Suppressor macrophage treated with lipopolysaccharide for 1 hour (primary cell): ENCODE results near the gene AQP12A.
A peak's percentile ranks its signal among the peaks of the same experiment; 100 is the strongest.
"Not testable (repeated sequence)": the region's sequence is repeated elsewhere in the genome, so short reads cannot be mapped to it uniquely, and the experiment has no call there.

Experiments used
- DNase-seq, 3 donors: peaks; one replicate each; pipeline ENCODE4 v3.0.0-alpha.2; 2020 to 2022

The AQP12A gene, protein sequence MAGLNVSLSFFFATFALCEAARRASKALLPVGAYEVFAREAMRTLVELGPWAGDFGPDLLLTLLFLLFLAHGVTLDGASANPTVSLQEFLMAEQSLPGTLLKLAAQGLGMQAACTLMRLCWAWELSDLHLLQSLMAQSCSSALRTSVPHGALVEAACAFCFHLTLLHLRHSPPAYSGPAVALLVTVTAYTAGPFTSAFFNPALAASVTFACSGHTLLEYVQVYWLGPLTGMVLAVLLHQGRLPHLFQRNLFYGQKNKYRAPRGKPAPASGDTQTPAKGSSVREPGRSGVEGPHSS

DNA sequence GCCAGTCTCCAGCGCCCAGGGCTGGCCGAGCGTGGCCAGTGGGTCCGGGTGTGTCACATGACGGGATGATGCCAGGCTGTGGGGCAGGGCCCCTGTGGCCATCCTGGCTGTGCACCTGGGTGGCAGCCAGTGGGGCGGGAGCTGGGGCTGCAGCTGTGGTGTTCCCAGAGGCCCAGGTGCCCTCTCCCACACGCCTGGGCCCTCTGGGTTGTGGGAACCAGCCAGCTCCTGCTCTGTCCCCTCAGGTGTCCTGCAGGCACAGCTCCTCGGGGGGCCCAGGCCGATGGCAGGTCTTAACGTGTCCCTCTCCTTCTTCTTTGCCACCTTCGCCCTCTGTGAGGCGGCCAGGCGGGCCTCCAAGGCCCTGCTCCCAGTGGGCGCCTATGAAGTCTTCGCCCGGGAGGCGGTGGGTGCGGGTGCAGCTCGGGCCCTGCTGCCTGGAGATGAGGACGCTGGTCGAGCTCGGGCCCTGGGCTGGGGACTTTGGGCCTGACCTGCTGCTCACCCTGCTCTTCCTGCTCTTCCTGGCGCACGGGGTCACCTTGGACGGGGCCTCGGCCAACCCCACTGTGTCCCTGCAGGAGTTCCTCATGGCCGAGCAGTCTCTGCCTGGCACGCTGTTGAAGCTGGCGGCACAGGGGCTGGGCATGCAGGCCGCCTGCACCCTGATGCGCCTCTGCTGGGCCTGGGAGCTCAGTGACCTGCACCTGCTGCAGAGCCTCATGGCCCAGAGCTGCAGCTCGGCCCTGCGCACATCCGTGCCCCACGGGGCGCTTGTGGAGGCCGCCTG lies at the start of gene AQP12A:
Gene AQP12A (plus strand): TSS at position 236 of the 790 bp plus-strand sequence. CDS start 48 bp downstream, at position 284.
- DNase-seq = not testable (repeated sequence)

DNA sequence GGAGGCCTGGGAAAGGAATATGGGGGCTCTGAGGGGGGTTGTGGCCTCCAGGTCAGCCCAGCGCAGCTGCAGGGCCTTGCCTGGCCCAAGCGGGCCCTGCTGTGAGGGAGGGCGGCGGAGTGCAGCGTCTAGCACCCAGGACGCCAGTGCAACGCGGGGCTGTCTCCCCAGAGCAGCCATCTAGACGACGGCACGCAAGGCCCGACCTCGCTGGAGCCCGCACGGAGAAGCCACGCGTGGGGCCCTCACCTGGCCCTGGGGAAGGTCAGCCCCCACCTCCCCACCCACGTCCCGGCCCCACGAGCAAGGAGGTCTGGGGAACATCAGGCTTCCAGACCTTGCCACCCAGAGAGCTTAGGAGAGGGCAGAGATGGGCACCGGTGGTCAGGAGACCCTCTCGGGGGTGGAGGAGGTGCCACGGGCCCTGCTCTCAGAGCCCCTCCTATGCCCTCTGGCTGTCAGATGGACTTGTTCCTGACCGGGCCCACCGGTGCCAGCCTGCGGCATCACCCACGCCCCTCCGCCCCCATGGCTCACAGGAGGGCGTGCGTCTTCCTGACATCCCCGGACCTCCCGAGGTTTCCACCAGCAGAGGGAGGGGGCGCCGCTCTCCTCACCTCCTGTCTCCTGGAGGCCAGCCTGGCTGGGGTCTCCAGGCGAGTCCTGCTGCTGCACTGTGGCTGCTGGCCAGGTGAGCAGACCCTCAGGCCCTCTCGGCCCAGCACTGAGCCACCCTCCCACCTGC lies 49.4 kb upstream of the AQP12A start:
- DNase-seq = no peak

DNA sequence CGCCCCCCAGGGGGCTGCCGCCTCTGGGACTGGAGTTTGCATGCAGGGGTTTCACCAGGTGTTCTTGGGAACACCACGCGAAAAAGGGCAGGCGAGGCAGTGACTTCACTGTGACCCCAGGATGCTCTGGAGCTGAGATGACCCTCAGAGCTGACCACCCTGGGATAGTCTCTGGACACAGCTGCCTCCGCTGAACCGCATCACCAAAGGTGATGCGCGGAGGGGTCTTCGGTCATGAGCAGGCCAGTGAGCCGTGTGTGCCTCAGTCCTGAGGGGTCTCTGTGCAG lies 48.9 kb upstream of the AQP12A start:
- no peak for DNase-seq

DNA sequence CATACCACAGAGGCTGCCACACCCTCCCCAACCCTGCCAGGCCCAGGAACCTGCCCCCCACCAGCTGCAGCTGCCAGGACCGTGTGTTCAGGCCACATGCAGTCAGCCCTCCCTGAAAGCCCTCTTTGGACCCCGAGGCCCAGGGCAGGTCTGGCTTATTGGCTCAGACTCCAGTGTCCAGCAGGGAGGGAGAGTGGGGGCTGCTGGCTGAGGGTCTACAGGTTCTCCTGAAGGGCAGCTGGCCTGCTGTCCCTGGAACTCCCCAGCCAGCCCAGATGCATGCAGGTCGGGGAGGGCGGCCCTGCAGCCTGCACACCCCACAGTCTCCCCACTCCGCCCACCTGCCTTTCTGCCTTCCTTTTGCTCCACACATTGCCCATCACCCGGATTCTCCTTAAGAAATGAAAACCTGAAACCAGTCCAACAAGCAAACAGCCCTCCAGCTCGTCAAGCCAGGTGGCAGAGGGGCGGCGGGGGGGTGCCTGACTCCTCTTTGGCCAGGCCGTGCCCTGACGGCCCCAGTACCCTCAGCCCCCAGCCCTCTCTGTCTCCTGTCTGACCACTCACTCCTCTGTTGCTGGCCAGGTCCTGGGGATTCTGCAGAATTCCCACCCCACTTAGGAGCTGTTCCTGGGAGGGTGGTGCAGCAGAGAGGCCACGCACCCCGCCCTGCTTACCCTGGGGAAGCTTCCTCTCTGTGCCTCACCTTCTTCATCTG lies 48.4 kb upstream of the AQP12A start:
- DNase-seq = no peak

DNA sequence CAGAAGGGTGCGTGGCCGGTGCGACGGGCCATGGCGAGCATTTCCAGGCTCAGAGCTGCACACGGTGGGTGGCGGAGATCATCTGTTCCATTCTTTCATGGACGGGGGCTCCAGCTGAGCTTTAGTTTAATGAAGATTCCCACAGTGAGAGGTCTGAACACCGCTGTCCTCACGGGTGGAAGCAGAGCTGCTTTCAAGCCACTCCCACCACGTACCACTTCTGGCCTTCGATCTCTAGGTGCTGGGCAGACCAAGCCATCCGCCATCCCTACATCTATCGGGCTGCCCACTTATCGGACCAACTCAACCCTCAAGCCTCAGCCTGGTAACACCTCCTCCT lies 47.9 kb upstream of the AQP12A start:
- no peak for DNase-seq

DNA sequence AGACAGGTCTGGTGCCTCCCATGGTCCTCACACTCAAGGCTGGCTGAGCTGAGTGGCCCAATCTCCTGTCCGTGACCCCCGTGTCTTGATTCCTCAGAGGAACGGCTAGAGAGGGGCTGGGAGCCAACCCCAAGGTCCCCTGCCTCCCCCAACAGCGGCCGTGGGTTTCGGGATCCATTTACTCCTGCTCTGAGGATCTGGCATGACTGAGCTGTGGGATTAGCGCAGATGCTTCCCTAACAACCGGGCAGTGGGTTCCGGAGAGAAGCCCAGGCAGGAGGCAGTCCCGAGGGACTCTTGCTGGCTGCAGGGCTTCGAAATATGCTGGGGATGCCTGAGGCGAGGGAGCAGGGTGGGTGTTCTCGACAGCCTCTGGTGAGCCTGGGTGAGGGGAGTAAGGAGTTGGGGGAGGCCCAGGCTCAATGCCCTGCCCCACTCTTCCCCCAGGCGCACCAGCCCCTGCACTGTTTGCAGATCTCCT lies 47.5 kb upstream of the AQP12A start:
- no peak for DNase-seq

DNA sequence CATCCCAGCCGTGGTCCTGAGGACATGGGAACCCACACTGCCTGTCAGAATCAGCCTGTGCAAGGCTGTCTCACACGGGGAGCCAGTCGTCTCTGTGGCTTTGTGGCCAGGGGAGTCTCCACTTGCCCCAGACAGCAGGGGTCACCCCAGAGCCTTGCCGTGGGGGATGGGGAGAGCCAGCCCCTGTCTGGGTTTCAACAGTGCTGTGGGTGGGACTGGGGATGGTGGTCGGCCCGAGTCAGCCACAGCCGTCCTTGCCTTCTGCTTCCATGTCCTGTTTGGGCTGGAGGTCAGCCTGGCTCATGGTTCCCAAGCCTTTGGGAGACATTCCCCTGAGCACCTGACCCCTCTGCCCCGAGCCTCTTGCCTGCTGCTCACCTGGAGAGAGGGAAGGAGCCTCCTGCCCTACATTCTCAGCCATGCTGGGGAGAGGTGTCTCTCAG lies 46.8 kb upstream of the AQP12A start:
- no peak for DNase-seq

DNA sequence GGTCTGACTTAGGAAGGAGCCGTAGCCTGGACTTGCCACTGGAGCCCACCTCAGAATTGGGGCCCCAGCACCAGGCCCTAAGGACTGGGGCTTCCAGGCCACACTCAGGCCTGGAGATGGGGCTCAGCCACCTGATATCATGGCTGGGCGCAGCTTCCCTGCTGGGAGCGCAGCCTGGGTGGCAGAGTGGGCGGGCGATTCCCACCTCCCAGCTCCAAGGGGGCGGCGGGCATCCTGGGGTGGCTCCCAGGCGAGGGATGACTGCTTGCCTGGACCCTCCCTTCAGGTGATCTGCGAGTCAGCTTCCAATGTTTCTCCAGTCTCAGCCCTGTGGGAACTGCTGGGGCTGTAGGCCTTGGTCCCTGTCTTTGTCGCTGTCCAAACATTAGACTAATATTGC lies 46.3 kb upstream of the AQP12A start:
- DNase-seq = no peak

DNA sequence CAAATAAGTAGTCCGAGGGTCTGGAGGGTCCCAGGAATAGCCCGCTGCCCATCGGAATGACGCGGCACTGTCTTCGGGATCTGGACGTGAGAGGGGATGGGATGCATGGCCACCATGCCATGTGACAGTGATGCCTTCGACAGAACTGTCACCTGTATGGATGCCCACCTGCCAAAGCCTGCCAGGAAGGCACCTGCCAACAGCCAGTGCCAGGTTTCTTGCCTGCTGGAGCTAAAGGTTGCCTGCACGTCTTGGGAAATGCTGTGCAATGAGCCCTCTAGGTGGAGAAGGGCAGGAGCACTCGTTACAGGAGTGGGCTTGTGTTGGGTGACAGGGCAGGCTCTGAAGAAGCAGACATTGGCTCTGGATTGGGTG lies 45.9 kb upstream of the AQP12A start:
- no peak for DNase-seq

DNA sequence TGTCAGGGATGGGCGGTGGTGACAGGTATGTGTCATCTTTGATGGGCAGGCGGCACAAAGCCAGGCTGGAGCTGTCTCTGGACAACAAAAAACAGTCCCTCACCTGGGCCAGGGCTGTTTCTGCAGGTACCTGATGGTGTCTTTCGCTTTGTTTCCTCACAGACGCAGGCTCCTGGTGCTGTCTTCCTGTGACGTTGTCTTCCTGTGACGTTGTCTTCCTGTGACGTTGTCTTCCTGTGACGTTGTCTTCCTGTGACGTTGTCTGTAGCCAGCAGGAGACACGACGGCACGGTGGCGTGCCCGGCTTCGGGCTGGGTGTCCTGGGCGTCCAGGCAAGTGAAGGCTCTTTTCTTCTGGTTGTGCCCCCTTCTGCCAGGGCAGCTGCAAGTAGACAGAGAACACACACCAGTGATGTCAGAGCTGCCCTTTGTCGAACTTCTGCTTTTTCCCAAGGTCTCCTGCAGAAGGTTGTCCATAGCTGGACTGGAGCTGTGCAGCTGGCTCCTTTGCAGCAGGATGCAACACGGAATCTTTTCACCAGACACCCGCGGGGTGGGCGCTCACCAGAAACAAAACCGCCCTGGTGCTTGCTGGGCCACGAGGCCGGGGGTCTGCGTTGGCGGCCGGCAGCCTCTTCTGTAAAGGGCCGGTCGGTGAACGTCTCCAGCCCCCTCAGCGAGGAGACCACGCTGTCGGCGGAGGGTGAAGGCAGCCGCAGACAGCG lies 45.3 kb upstream of the AQP12A start:
- DNase-seq = peak; percentile 54 to 66 (median 57)

DNA sequence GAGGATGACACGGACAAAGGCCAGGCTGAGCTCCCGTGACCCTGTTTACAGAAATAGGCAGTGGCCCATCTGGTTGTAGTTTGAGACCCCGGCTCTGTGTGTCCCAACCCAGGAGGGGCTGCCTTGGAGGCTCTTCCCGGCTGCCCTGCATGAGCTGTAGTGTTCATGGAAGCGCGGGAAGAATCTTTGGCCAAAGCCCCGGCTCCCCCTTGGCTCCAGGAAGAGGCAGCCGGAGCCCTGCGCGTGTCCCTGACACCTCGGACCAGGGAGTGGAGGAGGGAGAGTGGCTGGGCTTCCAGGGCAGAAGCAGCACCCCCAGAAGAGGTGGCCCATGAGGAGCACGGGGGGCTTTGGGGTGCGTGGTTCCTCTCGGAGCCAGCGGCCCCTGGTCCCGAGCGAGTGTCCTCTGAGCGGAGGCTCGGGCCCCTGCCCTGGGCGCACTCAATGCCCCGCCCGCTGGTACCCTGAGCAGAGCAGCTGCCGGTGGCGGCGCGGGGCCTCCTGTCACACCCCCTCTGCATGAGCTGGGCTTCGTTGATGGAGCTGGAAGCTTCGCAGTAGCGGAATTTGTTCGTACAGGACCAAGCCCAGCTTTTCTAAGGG lies 44.7 kb upstream of the AQP12A start:
- no peak for DNase-seq

DNA sequence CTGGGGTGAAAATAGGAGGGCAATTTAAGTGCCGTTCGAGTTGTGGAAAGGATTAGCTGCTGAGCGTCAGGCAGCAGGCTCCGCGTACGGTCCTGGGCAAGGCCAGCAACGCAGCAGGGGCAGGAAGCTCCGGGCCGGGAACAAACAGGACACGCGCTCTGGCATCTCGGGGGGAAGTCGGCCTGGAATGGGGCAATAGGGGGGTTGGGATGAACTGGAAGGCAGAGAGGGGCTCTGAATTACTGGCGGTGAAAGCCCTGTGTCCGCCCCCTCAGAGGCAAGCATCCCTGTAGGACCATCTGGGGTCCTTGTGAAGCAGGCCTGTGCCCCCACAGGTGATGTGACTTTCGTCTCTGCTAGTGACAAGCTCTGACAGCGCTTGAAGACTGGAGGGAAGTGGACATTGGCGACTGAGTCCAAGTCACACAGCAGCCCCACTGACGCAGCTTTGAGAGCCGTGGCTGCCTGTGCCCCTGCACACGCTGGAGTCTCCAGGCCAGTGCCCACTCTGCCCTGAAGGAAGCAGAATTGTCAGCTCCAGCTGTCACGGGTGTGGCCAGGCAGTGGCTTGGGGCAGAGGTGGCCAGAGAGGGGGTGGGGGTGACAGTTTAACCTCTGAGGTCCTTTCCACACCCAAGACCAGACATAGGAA lies 44.0 kb upstream of the AQP12A start:
- no peak for DNase-seq

DNA sequence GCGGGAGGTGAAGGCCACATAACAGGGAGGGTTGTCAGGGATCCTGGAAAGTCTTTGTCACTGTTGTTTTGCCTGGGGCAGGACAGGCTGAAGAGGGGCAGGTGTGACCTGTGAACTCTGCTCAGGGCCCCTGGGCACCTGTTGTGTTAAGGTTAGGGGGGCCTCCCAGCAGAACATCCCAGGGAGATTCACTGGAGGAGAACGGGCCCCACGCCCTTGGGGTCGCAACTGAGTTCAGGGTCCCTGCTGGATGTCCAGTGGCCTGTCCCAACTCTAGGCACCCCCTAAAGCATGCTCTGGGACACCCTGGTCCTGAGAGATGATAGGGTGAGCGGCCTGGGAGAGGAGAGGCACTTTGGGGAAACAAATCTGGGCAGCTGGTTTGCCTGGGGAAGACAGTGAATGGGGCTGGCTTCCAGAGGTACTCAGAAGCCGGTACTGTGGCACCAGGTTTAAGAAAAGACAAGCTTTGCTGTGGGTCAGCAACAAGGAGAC lies 43.5 kb upstream of the AQP12A start:
- no peak for DNase-seq

DNA sequence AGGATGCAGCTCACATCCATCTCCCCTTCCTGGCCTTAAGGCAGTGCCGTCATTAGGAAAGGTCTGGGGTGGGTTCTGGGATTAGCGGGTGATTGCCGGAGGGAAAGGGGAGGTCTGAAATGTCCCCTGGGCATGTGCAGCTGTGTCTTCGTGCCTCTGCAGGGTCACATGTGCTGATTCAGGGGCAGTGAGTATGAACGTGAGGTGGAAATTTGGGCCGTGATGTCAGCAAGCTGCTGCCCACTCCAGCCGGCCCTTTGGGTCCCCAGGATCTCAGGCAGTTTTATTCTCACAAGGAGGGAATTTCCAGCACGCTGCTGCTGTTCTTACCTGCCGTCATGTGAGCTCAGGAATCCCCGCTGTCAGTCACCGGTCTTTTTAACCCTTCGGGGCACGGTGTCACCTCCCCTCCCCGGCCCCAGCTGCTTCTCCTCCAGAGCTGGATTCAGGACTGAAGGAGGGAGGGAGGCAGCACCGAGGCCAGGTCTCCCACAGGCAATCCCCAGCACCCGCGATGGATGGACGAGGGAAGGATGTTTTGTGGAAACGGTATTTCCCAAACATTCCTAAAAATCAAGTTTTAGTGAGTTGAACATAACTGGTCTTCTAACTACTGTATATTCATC lies 42.9 kb upstream of the AQP12A start:
- DNase-seq = peak in 1 of 3 donors; percentile 20

DNA sequence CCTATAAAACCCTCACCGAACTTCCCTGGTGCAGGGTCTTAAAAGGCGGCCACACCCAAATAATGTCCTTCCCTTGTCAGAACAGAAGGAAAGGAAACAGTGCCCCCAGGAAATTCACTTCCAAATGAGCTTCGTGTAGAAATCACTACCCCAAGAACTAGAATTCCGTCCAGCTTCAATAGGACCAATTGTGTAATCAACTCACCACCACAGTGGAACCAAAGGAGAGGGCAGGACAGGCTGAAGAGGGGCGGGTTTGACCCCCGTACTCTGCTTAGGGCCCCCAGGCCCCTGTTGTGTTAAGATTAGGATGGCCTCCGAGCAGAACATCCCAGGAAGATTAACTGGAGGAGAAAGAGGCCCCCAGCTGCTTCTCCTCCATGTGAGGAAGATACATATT lies 42.3 kb upstream of the AQP12A start:
- DNase-seq = no peak

DNA sequence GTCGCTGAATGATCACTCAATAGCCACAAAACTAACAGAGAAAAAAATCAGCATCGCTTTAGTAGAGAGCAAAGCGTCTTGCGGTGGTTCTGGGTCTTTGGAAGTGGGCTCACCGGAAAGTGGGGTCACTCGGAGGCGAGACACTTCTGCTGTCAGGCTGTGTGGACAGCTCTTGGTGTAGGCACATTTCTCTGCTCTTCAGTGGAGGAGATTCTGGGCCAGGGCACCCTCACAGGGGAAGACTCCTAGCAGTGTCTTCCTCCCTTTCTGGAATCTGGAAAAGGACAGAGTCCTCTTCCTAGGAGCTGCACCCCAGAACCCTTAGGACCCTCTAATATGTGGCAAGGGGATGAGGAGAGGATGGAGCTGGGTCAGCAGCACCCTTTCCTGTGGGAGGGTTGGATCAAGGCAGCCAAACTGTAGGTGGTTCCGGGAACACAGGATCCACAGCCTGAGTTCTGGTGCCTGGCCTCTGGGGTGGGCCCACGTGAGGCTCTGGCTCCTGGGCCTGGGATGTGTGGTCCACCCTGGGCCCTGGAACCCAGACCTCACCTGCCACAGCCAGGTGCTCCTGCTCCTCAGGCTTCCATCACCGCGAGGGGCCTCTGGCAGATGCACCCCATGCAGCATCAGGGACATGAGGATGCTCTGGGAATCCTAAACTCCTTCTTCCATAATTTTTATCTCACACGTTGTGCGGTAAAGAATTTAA lies 41.3 kb upstream of the AQP12A start:
- DNase-seq = no peak

DNA sequence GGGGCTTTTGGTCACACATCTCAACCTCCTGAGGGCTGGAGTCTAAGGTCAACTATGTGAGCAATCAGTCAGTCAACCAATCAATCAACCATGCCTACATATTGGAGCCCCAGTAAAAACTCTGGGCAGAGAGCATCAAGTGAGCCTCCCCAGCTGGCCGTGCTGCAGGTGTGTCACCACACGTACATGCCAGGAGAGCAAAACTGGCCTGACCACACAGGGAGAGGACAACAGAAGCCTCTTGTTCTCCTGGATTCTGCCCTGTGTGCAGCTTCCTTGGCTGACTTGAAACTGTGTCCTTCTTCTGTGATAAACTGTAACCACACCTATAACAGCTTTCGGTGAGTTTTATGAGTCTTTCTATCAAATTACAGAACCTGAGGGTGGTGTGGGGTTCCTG lies 40.5 kb upstream of the AQP12A start:
- DNase-seq = no peak

DNA sequence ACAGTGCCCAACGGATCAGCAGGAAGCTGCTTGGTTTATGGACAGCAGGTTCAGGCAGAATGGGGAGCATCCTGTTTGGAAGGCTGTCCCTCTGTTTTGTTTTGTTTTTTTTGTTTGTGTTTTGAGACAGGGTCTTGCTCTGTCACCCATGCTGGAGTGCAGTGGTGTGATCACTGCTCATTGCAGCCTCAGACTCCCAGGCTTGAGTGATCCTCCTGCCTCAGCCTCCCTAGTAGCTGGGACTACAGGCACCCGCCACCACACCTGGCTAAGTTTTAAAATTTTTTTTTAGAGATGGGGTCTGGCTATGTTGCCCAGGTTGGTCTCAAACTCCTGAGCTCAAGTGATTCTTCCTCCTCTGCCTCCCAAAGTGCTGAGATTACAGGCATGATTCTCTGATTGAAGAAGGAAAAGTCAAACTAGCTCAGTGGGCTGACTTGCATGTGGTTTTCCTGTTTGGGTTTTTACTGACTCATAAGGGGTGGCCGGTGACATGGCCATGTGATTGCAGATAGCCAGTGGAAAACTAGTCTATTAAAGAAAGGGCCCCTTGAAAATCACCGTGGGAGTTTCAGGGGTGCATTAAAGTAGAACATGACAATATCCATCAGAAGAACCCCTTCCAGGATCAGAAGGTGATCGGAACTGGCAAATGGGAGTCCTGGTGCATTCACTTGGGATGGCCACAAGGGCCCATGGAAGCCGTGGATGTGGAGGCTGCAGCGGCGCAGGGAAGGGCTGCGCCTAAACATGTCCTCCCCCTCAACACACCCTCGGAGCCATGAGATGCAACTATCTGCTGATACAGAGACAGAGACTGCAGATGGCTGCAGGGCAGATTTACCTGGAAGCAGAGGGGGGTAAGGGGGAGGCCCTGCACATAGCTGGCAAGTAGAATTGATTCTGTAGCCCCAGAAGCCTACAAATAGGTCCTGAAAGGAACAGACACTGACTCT lies 35.5 kb upstream of the AQP12A start:
- peak; percentile 77 to 88 (median 83) for DNase-seq

DNA sequence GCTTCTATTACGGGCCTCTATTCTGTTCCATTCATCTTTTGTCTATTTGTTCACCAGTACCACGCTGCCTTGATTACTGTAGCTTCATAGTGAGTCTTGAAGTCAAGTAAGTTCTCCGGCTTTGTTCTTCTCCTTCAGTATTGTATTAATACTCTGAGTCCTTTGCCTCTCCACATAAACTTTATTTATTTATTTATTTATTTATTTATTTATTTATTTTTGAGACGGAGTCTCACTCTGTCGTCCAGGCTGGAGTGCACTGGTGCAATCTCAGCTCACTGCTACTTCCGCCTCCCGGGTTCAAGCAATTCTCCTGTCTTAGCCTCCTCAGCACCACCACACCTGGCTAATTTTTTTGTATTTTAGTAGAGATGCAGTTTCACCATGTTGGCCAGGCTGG lies 31.8 kb upstream of the AQP12A start:
- DNase-seq = not testable (repeated sequence)
